Embryonic facial prominence (tissue), 1 donor: ENCODE measurements around the gene TRIM63.

Source experiments
- DNase-seq: peaks from one replicate; pipeline ENCODE4 v3.0.0-alpha.2; 2016; ENCODE audit errors: extremely low spot score

TRIM63 gene

GRCh38 chr1:26084844-26085243 is 17.4 kb upstream of the TRIM63 start:
- no peak for DNase-seq

- DNase-seq: no peak
These were observed 16.7 kb upstream of the TRIM63 start for GRCh38 chr1:26084091-26084561.

GRCh38 chr1:26083208-26083607 is 15.8 kb upstream of the TRIM63 start:
- DNase-seq: no peak

- no peak for DNase-seq
These were observed 14.6 kb upstream of the TRIM63 start for GRCh38 chr1:26082020-26082350.

GRCh38 chr1:26081267-26082019 is 14.0 kb upstream of the TRIM63 start:
- no peak for DNase-seq

- no peak for DNase-seq
These were observed 12.8 kb upstream of the TRIM63 start for GRCh38 chr1:26079960-26080814.

- no peak for DNase-seq
These were observed 11.7 kb upstream of the TRIM63 start for GRCh38 chr1:26079178-26079563.

GRCh38 chr1:26078286-26079177 is 11.1 kb upstream of the TRIM63 start:
- DNase-seq: no peak

- DNase-seq: no peak
These were observed 10.1 kb upstream of the TRIM63 start for GRCh38 chr1:26077524-26077923.

GRCh38 chr1:26075421-26076144 is 8.2 kb upstream of the TRIM63 start:
- DNase-seq: no peak

- no peak for DNase-seq
These were observed 4.9 kb upstream of the TRIM63 start for GRCh38 chr1:26072305-26072704.

- no peak for DNase-seq
These were observed 3.5 kb upstream of the TRIM63 start for GRCh38 chr1:26070963-26071342.

GRCh38 chr1:26070296-26070962 is 3.0 kb upstream of the TRIM63 start:
- DNase-seq: no peak

- no peak for DNase-seq
These were observed 2.5 kb upstream of the TRIM63 start for GRCh38 chr1:26069941-26070295.

GRCh38 chr1:26066857-26067256 is 573 bp downstream of the TRIM63 start:
- DNase-seq: no peak

- no peak for DNase-seq
These were observed 1.3 kb downstream of the TRIM63 start for GRCh38 chr1:26066160-26066559.

- no peak for DNase-seq
These were observed 2.9 kb downstream of the TRIM63 start for GRCh38 chr1:26064553-26064952.

- DNase-seq: no peak
These were observed 6.4 kb downstream of the TRIM63 start for GRCh38 chr1:26060832-26061574.

GRCh38 chr1:26059906-26060305 is 7.5 kb downstream of the TRIM63 start:
- DNase-seq: no peak

GRCh38 chr1:26058052-26058595 is 9.3 kb downstream of the TRIM63 start:
- no peak for DNase-seq
